HepG2 (cell line): ENCODE measurements around the gene EXPH5. TPM values are rescaled to one million over a fixed set of nuclear protein-coding genes. Genes with fewer than 3 reads are reported as not detected.

Experiments used
- ETS1 ChIP-seq: sonication (generic); formaldehyde crosslinking; IDR thresholded peaks from 2 replicates; pipeline ENCODE4 v1.4.0; 2020; ENCODE audit warnings: missing genetic modification reagents
- HIC2 ChIP-seq: sonication (generic); formaldehyde crosslinking; IDR thresholded peaks from 2 replicates; pipeline ENCODE4 v1.9.0; 2022; ENCODE audit warnings: low read depth, missing genetic modification reagents
- MAFF ChIP-seq: IDR thresholded peaks from 2 replicates; pipeline ENCODE4 v1.6.1; 2011; ENCODE audit warnings: low read depth, low read length, improper control_type of control experiment
- MTA1 ChIP-seq: sonication (generic); formaldehyde crosslinking; IDR thresholded peaks from 2 replicates; pipeline ENCODE4 v1.4.0; 2020; ENCODE audit warnings: missing genetic modification reagents, mild to moderate bottlenecking, borderline replicate concordance
- NFYB ChIP-seq: sonication (generic); formaldehyde crosslinking; IDR thresholded peaks from 2 replicates; pipeline ENCODE4 v1.4.0; 2020; ENCODE audit warnings: missing genetic modification reagents
- SATB2 ChIP-seq: sonication (generic); formaldehyde crosslinking; IDR thresholded peaks from 2 replicates; pipeline ENCODE4 v1.5.0; 2020; ENCODE audit warnings: missing genetic modification reagents
- SRF ChIP-seq: IDR thresholded peaks from 2 replicates; pipeline ENCODE4 v1.6.1; 2011; ENCODE audit warnings: mild to moderate bottlenecking, low read depth, low read length, moderate library complexity
- TEF ChIP-seq: sonication (generic); formaldehyde crosslinking; IDR thresholded peaks from 2 replicates; pipeline ENCODE4 v1.5.0; 2020; ENCODE audit warnings: missing genetic modification reagents
- ZNF136 ChIP-seq: sonication (generic); formaldehyde crosslinking; IDR thresholded peaks from 2 replicates; pipeline ENCODE4 v1.8.1; 2022; ENCODE audit warnings: low read depth, mild to moderate bottlenecking, moderate library complexity, missing genetic modification reagents
- ZNF207 ChIP-seq: fragments of 450-650 bp; IDR thresholded peaks from 2 replicates; pipeline ENCODE4 v1.6.1; 2016; ENCODE audit warnings: antibody characterized with exemption, borderline replicate concordance
- ZNF234 ChIP-seq: sonication (generic); formaldehyde crosslinking; conservative IDR thresholded peaks from 2 replicates; pipeline ENCODE4 v1.5.1; 2020; ENCODE audit warnings: mild to moderate bottlenecking, missing genetic modification reagents
- ZNF354B ChIP-seq: sonication (generic); formaldehyde crosslinking; IDR thresholded peaks from 2 replicates; pipeline ENCODE4 v1.8.0; 2022; ENCODE audit warnings: mild to moderate bottlenecking, missing genetic modification reagents
- polyA plus RNA-seq, 8 experiments: library from polyadenylated mRNA; depleted of rRNA in 3 of 8; stranded (reverse) in 7 of 8; unstranded in 1 of 8; fragments of >200 nt; fragmentation: Illumina TruSeq in 4 of 8; extraction: Trizol in 4 of 8; gene quantifications; 2 replicates each; pipeline versions ENCODE4 v1.2.1 to v1.2.3, GENCODE V29; 2011 to 2016; ENCODE audit warnings: low read depth in 4 of 8, missing spikeins in 1 of 8, mixed read lengths in 1 of 8; ENCODE audit not compliant: insufficient read depth in 1 of 8
- total RNA-seq, 5 experiments: library from RNA; depleted of rRNA; stranded (reverse); fragments of >200 nt; fragmentation: Illumina TruSeq; extraction: Trizol; gene quantifications; 2 replicates each; pipeline ENCODE4 v1.2.3, GENCODE V29; 2016; ENCODE audit warnings: low read depth in 1 of 5

Gene EXPH5
- total and polyA plus RNA-seq, 2 of the 13 experiments (the other 11 are each of a cell fraction or from before 2014, with no cell fraction given), result under 0.01 to 0.02 TPM

- TF ChIP-seq ZNF354B, result no peak
- TF ChIP-seq ZNF234 (CRISPR knock-in tag), result no peak
- no peak for TF ChIP-seq ETS1 (CRISPR knock-in tag)
- TF ChIP-seq SATB2 (CRISPR knock-in tag), result no peak
- peak; percentile 73 for TF ChIP-seq NFYB
- TF ChIP-seq ZNF136 (CRISPR knock-in tag), result no peak
- TF ChIP-seq MTA1 (CRISPR knock-in tag), result no peak
- TF ChIP-seq MAFF, result no peak
- no peak for TF ChIP-seq TEF (CRISPR knock-in tag)
- TF ChIP-seq HIC2, result no peak
- no peak for TF ChIP-seq SRF
- no peak for TF ChIP-seq ZNF207
Observed at GRCh38 chr11:108467091-108467823, 126.3 kb downstream of the EXPH5 start, which contains the start of gene C11orf65 (continued).
